HEK293 (cell line): Measurements from ENCODE around the gene FGR.

ENCODE experiments used
- SCRT1 ChIP-seq: fragments of 450-650 bp; formaldehyde crosslinking; IDR thresholded peaks from 2 replicates; pipeline ENCODE4 v1.5.1; 2016; ENCODE audit warnings: missing biosample characterization, missing genetic modification characterization, borderline replicate concordance
- ZNF558 ChIP-seq: fragments of 450-650 bp; formaldehyde crosslinking; IDR thresholded peaks from 2 replicates; pipeline ENCODE4 v1.5.1; 2016; ENCODE audit warnings: missing biosample characterization, missing genetic modification characterization
- TF ChIP-seq, protein P1 (sequence below): fragments of 450-650 bp; formaldehyde crosslinking; IDR thresholded peaks from 2 replicates; pipeline ENCODE4 v1.5.1; 2016; ENCODE audit warnings: missing biosample characterization, missing genetic modification characterization

DNA sequence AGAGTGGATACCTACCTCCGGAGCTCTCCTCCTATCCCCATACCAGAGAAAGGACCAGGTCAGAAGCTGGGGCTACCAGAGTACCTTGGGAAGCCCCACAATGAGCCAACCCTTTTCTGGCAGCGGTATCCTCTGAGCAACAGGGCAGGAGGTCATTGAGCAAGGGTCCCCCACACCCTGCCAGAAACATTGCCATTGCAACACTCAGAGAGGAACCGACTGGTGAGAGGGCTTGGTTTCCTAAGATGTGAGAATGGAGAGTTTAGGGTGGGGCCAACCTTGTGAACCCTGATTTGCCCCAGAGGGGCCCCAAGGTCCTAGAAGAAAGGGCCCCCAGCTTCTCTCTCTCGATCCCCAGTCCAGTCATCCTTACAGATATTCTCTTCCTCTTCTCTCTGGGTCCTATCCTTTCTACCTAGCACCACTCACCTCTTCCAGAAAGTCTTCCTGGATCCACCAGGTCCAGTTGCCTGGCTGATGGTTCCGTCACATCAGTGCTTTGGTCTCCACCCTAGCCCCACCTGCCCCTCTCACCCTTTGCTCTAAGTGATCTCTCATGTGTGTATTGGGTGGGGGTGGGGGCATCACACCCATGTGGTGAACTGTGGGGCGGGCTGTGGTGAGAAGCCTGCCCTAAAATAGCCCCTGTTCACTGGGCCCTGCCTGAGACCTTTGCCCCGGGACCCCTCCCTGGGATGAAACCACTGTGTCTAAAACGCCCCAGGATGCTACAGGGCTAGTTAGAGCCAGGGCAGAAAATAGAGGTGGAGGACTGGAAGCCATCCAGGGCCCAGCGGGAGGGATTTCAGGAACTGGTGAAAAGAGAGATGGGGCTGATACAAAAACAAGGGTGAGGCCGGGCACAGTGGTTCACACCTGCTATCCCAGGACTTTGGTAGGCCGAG lies 8.7 kb downstream of the FGR start:
- TF ChIP-seq ZNF558 (tag by site-specific recombination) (no peak), SCRT1 (tag by site-specific recombination) (no peak)
- TF ChIP-seq, protein P1, sequence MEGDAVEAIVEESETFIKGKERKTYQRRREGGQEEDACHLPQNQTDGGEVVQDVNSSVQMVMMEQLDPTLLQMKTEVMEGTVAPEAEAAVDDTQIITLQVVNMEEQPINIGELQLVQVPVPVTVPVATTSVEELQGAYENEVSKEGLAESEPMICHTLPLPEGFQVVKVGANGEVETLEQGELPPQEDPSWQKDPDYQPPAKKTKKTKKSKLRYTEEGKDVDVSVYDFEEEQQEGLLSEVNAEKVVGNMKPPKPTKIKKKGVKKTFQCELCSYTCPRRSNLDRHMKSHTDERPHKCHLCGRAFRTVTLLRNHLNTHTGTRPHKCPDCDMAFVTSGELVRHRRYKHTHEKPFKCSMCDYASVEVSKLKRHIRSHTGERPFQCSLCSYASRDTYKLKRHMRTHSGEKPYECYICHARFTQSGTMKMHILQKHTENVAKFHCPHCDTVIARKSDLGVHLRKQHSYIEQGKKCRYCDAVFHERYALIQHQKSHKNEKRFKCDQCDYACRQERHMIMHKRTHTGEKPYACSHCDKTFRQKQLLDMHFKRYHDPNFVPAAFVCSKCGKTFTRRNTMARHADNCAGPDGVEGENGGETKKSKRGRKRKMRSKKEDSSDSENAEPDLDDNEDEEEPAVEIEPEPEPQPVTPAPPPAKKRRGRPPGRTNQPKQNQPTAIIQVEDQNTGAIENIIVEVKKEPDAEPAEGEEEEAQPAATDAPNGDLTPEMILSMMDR (tag by site-specific recombination): no peak
